ENCODE data around the gene ROBO1. TPM values are rescaled to one million over a fixed set of nuclear protein-coding genes. Genes with fewer than 3 reads are reported as not detected.

The ROBO1 gene
- total and polyA plus RNA-seq, 2 donors (not counting 1 experiment from before 2014, with no cell fraction given) = 0.27 to 3.2 TPM

DNA sequence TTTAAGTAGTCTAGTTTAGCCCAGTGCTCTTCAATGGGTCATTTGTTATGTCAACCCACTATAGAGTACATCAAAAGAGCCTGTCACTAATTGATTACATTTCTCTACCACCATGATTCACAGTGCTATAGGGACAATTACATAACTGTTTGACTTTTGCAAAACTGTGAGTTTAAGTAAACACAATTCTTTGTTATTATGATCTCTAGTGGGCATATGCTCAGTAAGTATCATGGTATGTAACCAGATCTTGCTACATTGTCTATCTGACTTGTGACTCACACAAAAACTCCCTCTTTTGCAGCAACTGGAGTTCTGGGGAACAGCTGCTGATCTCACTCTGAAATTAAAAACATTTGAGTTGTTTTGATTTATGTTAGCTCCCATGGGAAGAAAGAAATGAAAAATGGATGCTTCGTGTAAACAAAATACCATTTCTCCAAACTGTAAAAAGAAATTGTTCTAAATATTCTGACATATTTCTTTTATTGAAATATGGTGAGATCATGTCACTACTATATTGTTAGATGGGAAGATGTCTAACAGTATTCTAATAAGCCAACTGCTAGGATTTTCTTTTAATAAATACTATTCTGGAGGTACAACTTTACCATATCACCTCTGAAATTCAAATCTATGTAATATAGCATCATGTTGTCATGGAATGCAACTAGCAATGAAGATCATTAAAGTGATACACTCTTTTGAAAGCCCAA lies 470.4 kb downstream of the ROBO1 start:
- Mint-ChIP-seq H3K4me1 (no peaks in the 10 kb centered on the region), H3K4me3 (no peak overlapping the region), H3K27ac (no peak overlapping the region), H3K9me3 (ENCODE audit: insufficient read depth) (peaks cover 8% of the 10 kb centered on the region), H3K27me3 (no peaks in the 10 kb centered on the region)
- Histone ChIP-seq H3K36me3 (replicated peaks in 1 of 2; ENCODE audit: control extremely low read depth in 1 of 2, control insufficient read depth in 1 of 2, extremely low read depth in 1 of 2, insufficient read depth in 2 of 2, low read length in 1 of 2) (no peaks in the 10 kb centered on the region), H4K20me1 (ENCODE audit: control insufficient read depth, insufficient read depth, low read length, poor library complexity, severe bottlenecking) (no peaks in the 10 kb centered on the region), H3K79me2 (ENCODE audit: control insufficient read depth, insufficient read depth, low read length) (no peaks in the 10 kb centered on the region), H3K9ac (ENCODE audit: low read length) (no peak overlapping the region), H3K4me2 (replicated peaks; ENCODE audit: low read depth, low read length, poor library complexity, severe bottlenecking) (no peak overlapping the region), H3K4me1 (ENCODE audit: control insufficient read depth in 2 of 2, insufficient read depth in 2 of 2, low read length in 2 of 2) (no peaks in the 10 kb centered on the region), H3K27me3 (replicated peaks in 1 of 4; ENCODE audit: control extremely low read depth in 1 of 4, control insufficient read depth in 3 of 4, insufficient read depth in 4 of 4, low read length in 3 of 4) (no peaks in the 10 kb centered on the region), H3K4me3 (ENCODE audit: control extremely low read depth in 1 of 5, extremely low read depth in 1 of 5, insufficient read depth in 1 of 5, low read depth in 2 of 5, low read length in 4 of 5) (no peak overlapping the region), H3K27ac (ENCODE audit: low read length in 2 of 2) (no peak overlapping the region), H3K9me3 (ENCODE audit: control extremely low read depth in 1 of 3, control insufficient read depth in 2 of 3, insufficient read depth in 1 of 3, low read length in 2 of 3) (peaks cover 0 to 7% (median 0%) of the 10 kb centered on the region in 3 donors), H2AFZ (ENCODE audit: insufficient read depth, low read depth, low read length, poor library complexity, severe bottlenecking) (no peak overlapping the region)
- ChIA-PET CTCF (no interaction called here), POLR2A (no interaction called here)
- no peak for TF ChIP-seq EZH2 (IDR thresholded peaks at IDR 0.05; ENCODE audit: borderline replicate concordance, insufficient read depth, low read depth, low read length, poor library complexity, severe bottlenecking)
- TF ChIP-seq, protein P1, sequence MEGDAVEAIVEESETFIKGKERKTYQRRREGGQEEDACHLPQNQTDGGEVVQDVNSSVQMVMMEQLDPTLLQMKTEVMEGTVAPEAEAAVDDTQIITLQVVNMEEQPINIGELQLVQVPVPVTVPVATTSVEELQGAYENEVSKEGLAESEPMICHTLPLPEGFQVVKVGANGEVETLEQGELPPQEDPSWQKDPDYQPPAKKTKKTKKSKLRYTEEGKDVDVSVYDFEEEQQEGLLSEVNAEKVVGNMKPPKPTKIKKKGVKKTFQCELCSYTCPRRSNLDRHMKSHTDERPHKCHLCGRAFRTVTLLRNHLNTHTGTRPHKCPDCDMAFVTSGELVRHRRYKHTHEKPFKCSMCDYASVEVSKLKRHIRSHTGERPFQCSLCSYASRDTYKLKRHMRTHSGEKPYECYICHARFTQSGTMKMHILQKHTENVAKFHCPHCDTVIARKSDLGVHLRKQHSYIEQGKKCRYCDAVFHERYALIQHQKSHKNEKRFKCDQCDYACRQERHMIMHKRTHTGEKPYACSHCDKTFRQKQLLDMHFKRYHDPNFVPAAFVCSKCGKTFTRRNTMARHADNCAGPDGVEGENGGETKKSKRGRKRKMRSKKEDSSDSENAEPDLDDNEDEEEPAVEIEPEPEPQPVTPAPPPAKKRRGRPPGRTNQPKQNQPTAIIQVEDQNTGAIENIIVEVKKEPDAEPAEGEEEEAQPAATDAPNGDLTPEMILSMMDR (IDR thresholded peaks at IDR 0.05) = no peak
- WGBS (ENCODE audit: insufficient coverage) = no CpG with 5 or more reads among the region's 1 CpG
- DNase-seq = no peak
- intact Hi-C loops (cut with micrococcal nuclease) = no loop called here
- ATAC-seq (ENCODE audit: low read depth) = no peak

DNA sequence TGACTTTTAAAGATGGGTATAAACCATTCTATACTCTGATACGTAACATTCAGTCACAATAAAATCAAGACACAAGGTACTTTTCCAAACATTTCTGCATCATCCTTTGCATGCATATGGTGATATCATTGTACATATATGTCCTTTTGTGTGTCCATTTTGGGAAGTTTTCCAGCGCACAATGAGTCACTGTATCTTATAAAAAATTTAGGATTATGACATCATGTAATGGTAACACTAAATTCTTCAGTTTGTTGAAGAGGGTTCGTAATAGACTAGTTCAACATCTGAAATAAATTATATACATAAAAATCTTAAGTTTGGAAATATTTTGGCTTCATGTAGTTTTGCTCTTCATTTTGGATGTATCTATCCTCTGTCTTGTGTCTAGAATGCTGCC lies 480.9 kb downstream of the ROBO1 start:
- intact Hi-C loops (cut with micrococcal nuclease) = no loop called here
- H3K4me3 Mint-ChIP-seq = no peak overlapping the region

More for the DNA sequence above, 480.9 kb downstream of the ROBO1 start:
- ATAC-seq (ENCODE audit: low read depth) = no peak
- ChIA-PET POLR2A (no interaction called here), CTCF (no interaction called here)
- Mint-ChIP-seq H3K9me3 (ENCODE audit: insufficient read depth) (no peaks in the 10 kb centered on the region), H3K27me3 (no peaks in the 10 kb centered on the region), H3K4me1 (no peaks in the 10 kb centered on the region), H3K27ac (no peak overlapping the region)
- H2AFZ ChIP-seq (ENCODE audit: insufficient read depth, low read depth, low read length, poor library complexity, severe bottlenecking) = no peak overlapping the region
- H3K36me3 ChIP-seq (replicated peaks in 1 of 2; ENCODE audit: control extremely low read depth in 1 of 2, control insufficient read depth in 1 of 2, extremely low read depth in 1 of 2, insufficient read depth in 2 of 2, low read length in 1 of 2) = no peaks in the 10 kb centered on the region
- H3K4me3 ChIP-seq (ENCODE audit: control extremely low read depth in 1 of 5, extremely low read depth in 1 of 5, insufficient read depth in 1 of 5, low read depth in 2 of 5, low read length in 4 of 5) = no peak overlapping the region
- no peak for DNase-seq
- no peaks in the 10 kb centered on the region for H3K9me3 ChIP-seq (ENCODE audit: control extremely low read depth in 1 of 3, control insufficient read depth in 2 of 3, insufficient read depth in 1 of 3, low read length in 2 of 3)
- H3K27ac ChIP-seq (ENCODE audit: low read length in 2 of 2) = no peak overlapping the region
- no peaks in the 10 kb centered on the region for H3K79me2 ChIP-seq (ENCODE audit: control insufficient read depth, insufficient read depth, low read length)
- H4K20me1 ChIP-seq (ENCODE audit: control insufficient read depth, insufficient read depth, low read length, poor library complexity, severe bottlenecking) = no peaks in the 10 kb centered on the region
- no peak overlapping the region for H3K9ac ChIP-seq (ENCODE audit: low read length)
- no CpG with 5 or more reads among the region's 3 CpGs for WGBS (ENCODE audit: insufficient coverage)
- H3K27me3 ChIP-seq (replicated peaks in 1 of 4; ENCODE audit: control extremely low read depth in 1 of 4, control insufficient read depth in 3 of 4, insufficient read depth in 4 of 4, low read length in 3 of 4) = no peaks in the 10 kb centered on the region
- TF ChIP-seq EZH2 (IDR thresholded peaks at IDR 0.05; ENCODE audit: borderline replicate concordance, insufficient read depth, low read depth, low read length, poor library complexity, severe bottlenecking) = no peak
- TF ChIP-seq, protein P1 (IDR thresholded peaks at IDR 0.05) = no peak
- H3K4me1 ChIP-seq (ENCODE audit: control insufficient read depth in 2 of 2, insufficient read depth in 2 of 2, low read length in 2 of 2) = no peaks in the 10 kb centered on the region
- no peak overlapping the region for H3K4me2 ChIP-seq (replicated peaks; ENCODE audit: low read depth, low read length, poor library complexity, severe bottlenecking)

Measured in B cell (primary cell).